ENCODE measurements around the gene PIGU. TPM values are rescaled to one million over a fixed set of nuclear protein-coding genes. Genes with fewer than 3 reads are reported as not detected.

PIGU gene
- total and polyA plus RNA-seq, 2 of the 13 experiments (the other 11 are each of a cell fraction or from before 2014, with no cell fraction given), result 45.5 to 231 TPM

DNA sequence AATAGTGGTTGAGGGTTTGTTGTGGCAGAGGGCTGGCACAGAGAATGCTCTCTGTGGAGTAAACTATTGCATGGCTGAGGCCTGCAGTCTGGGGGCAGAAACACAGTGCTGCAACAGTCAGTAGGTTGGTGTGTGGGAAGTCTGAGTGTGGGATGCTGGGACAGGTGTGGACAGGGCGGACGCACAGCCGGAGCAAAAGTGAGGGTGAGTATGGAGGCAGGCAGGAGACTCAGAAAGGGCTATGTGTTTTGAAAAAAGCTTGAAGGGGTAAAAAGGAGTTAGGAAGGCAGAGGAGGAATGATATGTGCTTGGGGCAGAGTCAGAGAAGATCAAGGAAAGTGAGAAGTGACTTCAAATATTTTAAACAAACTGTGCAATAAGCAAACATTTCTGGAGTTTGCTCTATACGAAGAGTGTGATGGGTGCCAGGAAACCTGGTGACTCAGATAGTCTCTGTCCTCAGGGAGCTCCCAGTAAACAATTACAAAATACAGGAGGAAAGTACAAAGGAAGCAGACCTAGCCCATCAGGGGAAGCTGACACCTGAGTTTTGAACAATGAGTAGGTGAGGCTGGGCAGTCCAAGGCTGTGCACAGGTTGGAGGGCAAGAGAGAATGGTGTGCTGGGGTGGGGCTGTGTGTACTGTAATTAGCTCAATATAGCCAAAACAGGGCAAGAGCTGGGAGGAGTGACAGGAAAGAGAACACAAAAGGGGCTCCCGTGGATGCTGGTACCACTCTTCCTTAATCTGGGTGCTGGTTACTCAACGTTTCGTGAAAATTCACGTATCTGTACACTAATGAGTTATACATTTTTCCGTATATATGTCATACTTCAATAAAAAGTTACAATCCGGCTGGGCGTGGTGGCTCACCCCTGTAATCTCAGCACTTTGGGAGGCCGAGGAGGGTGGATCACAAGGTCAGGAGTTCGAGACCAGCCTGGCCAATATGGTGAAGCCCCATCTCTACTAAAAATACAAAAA is 55.2 kb downstream of the PIGU start (continued):
- TF ChIP-seq, protein P1, sequence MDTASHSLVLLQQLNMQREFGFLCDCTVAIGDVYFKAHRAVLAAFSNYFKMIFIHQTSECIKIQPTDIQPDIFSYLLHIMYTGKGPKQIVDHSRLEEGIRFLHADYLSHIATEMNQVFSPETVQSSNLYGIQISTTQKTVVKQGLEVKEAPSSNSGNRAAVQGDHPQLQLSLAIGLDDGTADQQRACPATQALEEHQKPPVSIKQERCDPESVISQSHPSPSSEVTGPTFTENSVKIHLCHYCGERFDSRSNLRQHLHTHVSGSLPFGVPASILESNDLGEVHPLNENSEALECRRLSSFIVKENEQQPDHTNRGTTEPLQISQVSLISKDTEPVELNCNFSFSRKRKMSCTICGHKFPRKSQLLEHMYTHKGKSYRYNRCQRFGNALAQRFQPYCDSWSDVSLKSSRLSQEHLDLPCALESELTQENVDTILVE (CRISPR knock-in tag; IDR thresholded peaks at IDR 0.05), result peak; percentile 96
- TF ChIP-seq TAF15 (IDR thresholded peaks at IDR 0.05; ENCODE audit: low read depth, low read length, poor library complexity, severe bottlenecking) (no peak), ZNF670 (CRISPR knock-in tag; IDR thresholded peaks at IDR 0.05; ENCODE audit: borderline replicate concordance) (peak; percentile 98), ZBTB8A (CRISPR knock-in tag; IDR thresholded peaks at IDR 0.05; ENCODE audit: borderline replicate concordance, low read depth) (no peak), ZNF841 (CRISPR knock-in tag; IDR thresholded peaks at IDR 0.05; ENCODE audit: borderline replicate concordance) (no peak), TEAD3 (CRISPR knock-in tag; optimal IDR thresholded peaks at IDR 0.05; ENCODE audit: borderline replicate concordance) (peak; percentile 89), CBFB (CRISPR knock-in tag; IDR thresholded peaks at IDR 0.05) (no peak), ZNF672 (CRISPR knock-in tag; IDR thresholded peaks at IDR 0.05) (no peak), BRD4 (CRISPR knock-in tag; IDR thresholded peaks at IDR 0.05) (no peak), NFRKB (IDR thresholded peaks at IDR 0.05) (0 out of 2 replicates have a peak, but pooled peaks have one; percentile 7), ZFP90 (CRISPR knock-in tag; IDR thresholded peaks at IDR 0.05; ENCODE audit: borderline replicate concordance) (peak; percentile 98), EP300 (IDR thresholded peaks at IDR 0.05; ENCODE audit: low read depth in 2 of 2, low read length in 2 of 2) (peak; percentile 95 to 100), EP300 (CRISPR knock-in tag; IDR thresholded peaks at IDR 0.05; ENCODE audit: borderline replicate concordance) (peak; percentile 99), ZFP62 (CRISPR knock-in tag; IDR thresholded peaks at IDR 0.05) (no peak), NPAS2 (CRISPR knock-in tag; IDR thresholded peaks at IDR 0.05; ENCODE audit: borderline replicate concordance) (no peak), FLYWCH1 (CRISPR knock-in tag; IDR thresholded peaks at IDR 0.05) (no peak), GFI1 (CRISPR knock-in tag; IDR thresholded peaks at IDR 0.05; ENCODE audit: borderline replicate concordance) (peak; percentile 95), ZNF563 (CRISPR knock-in tag; IDR thresholded peaks at IDR 0.05) (no peak; the same call in 1 of the 2 replicates), SMARCE1 (IDR thresholded peaks at IDR 0.05; ENCODE audit: borderline replicate concordance) (peak; percentile 76; the same call in 1 of the 2 replicates)
- TF ChIP-seq, protein P2, sequence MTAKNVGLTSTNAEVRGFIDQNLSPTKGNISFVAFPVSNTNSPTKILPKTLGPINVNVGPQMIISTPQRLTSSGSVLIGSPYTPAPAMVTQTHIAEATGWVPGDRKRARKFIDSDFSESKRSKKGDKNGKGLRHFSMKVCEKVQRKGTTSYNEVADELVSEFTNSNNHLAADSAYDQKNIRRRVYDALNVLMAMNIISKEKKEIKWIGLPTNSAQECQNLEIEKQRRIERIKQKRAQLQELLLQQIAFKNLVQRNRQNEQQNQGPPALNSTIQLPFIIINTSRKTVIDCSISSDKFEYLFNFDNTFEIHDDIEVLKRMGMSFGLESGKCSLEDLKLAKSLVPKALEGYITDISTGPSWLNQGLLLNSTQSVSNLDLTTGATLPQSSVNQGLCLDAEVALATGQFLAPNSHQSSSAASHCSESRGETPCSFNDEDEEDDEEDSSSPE (CRISPR knock-in tag; IDR thresholded peaks at IDR 0.05), result no peak; the same call in 1 of the 2 replicates
- TF ChIP-seq, protein P3, sequence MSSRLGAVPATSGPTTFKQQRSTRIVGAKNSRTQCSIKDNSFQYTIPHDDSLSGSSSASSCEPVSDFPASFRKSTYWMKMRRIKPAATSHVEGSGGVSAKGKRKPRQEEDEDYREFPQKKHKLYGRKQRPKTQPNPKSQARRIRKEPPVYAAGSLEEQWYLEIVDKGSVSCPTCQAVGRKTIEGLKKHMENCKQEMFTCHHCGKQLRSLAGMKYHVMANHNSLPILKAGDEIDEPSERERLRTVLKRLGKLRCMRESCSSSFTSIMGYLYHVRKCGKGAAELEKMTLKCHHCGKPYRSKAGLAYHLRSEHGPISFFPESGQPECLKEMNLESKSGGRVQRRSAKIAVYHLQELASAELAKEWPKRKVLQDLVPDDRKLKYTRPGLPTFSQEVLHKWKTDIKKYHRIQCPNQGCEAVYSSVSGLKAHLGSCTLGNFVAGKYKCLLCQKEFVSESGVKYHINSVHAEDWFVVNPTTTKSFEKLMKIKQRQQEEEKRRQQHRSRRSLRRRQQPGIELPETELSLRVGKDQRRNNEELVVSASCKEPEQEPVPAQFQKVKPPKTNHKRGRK (CRISPR knock-in tag; IDR thresholded peaks at IDR 0.05), result no peak
- TF ChIP-seq, protein P4, sequence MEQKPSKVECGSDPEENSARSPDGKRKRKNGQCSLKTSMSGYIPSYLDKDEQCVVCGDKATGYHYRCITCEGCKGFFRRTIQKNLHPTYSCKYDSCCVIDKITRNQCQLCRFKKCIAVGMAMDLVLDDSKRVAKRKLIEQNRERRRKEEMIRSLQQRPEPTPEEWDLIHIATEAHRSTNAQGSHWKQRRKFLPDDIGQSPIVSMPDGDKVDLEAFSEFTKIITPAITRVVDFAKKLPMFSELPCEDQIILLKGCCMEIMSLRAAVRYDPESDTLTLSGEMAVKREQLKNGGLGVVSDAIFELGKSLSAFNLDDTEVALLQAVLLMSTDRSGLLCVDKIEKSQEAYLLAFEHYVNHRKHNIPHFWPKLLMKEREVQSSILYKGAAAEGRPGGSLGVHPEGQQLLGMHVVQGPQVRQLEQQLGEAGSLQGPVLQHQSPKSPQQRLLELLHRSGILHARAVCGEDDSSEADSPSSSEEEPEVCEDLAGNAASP (CRISPR knock-in tag; IDR thresholded peaks at IDR 0.05; ENCODE audit: borderline replicate concordance), result peak; percentile 97
- TF ChIP-seq, protein P5, sequence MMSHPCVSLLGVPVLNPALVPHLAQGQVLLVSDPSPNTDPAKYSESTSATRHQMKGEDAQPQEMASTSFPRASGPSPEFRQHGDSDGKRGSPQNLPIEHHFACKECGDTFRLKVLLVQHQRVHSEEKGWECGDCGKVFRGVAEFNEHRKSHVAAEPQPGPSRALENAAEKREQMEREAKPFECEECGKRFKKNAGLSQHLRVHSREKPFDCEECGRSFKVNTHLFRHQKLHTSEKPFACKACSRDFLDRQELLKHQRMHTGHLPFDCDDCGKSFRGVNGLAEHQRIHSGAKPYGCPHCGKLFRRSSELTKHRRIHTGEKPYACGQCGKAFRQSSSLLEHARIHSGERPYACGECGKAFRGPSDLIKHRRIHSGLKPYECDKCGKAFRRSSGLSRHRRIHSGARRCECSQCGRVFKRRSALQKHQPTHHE (CRISPR knock-in tag; IDR thresholded peaks at IDR 0.05; ENCODE audit: borderline replicate concordance), result peak; percentile 98; the same call in 1 of the 2 replicates
